ENCODE results near the gene GIMAP7. TPM values are rescaled to one million over a fixed set of nuclear protein-coding genes. Genes with fewer than 3 reads are reported as not detected.
"Not testable (repeated sequence)": the region's sequence is repeated elsewhere in the genome, so short reads cannot be mapped to it uniquely, and the experiment has no call there.

GIMAP7 gene
- total RNA-seq, 1 donor from 2014 or later = 49.4 TPM

DNA sequence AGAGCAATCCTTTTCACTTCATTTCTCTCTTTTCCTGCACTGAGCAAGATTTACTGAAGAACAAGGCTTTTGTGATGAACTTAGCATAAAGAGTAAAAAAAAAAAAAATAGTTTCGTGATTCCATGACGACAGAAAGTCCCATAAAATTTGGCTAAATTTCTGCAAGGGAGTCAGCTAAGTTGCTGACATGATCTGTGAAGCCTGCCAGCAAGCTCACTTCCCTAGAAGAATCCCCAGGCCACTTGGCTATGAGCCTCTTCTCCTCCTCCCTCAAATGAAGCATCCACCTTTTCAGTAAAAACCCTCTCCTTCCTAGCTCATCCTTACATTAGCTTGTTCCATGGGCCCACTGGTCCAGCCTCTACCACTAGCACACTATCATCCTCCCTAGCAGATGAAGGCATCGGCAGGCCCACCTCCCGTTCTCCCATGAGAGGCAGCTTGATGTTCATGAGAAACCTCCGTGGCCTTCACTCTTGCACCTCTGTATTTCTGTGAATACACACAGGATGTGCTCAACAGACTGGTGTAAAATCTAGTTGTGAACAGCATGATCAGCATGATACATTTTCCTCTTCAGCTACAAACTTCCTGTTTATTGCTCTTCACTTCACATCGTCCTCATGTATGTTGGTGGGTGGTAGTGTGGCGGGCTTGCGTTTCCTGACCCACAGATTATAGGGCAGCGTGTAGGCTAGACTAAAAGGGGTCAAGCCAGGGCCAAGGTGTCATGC, 33.3 kb upstream of the GIMAP7 start:
- intact Hi-C loops (cut with DNase I) = no loop called here
- peaks cover 17% of the 10 kb centered on the region for H3K36me3 ChIP-seq
- H3K4me3 ChIP-seq = no peak overlapping the region
- no peaks in the 10 kb centered on the region for H3K27me3 ChIP-seq (ENCODE audit: low read depth)
- DNase-seq (no peak), ATAC-seq (peak; percentile 44 to 45)
- H3K27ac ChIP-seq = peak overlapping the region; percentile 58
- H3K4me1 ChIP-seq = peaks cover 59% of the 10 kb centered on the region
- H3K9me3 ChIP-seq = no peaks in the 10 kb centered on the region
- TF ChIP-seq, protein P1, sequence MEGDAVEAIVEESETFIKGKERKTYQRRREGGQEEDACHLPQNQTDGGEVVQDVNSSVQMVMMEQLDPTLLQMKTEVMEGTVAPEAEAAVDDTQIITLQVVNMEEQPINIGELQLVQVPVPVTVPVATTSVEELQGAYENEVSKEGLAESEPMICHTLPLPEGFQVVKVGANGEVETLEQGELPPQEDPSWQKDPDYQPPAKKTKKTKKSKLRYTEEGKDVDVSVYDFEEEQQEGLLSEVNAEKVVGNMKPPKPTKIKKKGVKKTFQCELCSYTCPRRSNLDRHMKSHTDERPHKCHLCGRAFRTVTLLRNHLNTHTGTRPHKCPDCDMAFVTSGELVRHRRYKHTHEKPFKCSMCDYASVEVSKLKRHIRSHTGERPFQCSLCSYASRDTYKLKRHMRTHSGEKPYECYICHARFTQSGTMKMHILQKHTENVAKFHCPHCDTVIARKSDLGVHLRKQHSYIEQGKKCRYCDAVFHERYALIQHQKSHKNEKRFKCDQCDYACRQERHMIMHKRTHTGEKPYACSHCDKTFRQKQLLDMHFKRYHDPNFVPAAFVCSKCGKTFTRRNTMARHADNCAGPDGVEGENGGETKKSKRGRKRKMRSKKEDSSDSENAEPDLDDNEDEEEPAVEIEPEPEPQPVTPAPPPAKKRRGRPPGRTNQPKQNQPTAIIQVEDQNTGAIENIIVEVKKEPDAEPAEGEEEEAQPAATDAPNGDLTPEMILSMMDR (IDR thresholded peaks at IDR 0.05) = no peak

DNA sequence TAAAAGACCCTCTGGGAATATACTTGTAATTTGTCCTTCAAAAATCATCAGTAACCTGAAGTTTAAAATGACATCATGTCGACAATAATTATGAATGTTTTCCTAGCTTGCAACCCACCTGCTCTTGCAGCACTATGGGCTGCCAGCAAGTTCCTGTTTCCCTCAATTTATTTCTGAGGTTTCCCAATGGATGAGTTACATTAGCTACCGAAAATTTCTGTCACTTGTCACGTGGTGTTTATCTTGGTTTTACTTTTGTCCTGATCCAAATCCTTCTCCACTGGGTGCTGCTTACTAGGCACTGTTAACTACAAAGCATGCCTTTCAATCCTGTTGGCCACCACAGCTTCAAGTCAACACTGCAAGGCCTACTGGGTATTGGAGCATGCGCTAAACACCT, 32.8 kb upstream of the GIMAP7 start:
- ATAC-seq = peak in 1 of 2 donors; percentile 37
- no peak for DNase-seq
- H3K4me3 ChIP-seq = no peak overlapping the region
- peaks cover 14% of the 10 kb centered on the region for H3K36me3 ChIP-seq
- intact Hi-C loops (cut with DNase I) = no loop called here
- H3K27ac ChIP-seq = peak overlapping the region; percentile 58
- H3K4me1 ChIP-seq = peaks cover 59% of the 10 kb centered on the region
- no peaks in the 10 kb centered on the region for H3K27me3 ChIP-seq (ENCODE audit: low read depth)
- H3K9me3 ChIP-seq = no peaks in the 10 kb centered on the region
- TF ChIP-seq, protein P1 (IDR thresholded peaks at IDR 0.05) = no peak

DNA sequence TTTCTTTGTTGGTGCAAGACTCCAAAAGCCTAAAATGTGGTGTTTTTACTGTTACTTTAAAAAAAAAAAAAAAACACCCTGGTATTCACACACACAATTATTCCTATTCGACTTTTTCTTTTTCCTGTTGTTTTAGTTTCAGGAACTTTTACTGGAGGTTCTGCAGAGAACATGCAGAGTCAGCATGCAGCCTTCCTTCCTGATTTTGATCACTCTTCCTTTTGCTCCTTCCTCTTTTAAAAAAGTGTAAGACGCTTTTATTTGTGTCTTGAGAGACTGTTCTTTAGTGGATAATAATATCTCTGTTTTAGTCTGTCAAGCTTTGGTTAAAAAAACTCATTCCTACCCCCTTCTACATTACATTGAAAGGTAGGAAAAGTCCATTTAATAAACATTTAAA, 31.2 kb upstream of the GIMAP7 start:
- intact Hi-C loops (cut with DNase I); H3K36me3 ChIP-seq; H3K27me3 ChIP-seq (ENCODE audit: low read depth); DNase-seq; H3K9me3 ChIP-seq: not testable (repeated sequence)
- H3K27ac ChIP-seq = peak overlapping the region; percentile 58
- H3K4me1 ChIP-seq = peaks cover 53% of the 10 kb centered on the region
- H3K4me3 ChIP-seq = peak overlapping the region; percentile 18
- peak in 1 of 2 donors; percentile 41 for ATAC-seq

DNA sequence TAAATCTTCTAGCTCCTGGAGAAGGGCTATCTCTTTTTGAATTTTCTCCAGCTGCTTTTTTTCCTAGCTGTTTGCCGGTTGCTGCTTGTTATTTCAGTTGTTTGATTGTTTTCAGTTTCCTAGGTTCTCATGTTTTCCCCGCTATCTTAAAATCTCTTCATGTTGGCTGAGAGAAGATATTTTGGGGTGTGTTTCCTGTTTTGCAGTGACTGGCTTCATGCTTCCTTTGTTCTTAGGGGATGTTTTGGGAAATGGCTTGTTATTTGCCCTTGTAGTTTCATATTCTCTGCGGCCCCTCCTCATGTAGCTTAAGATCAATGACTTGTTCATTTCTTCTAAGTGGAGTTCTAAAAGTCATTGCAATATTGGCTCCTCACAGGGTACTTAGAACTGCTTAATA, 30.6 kb upstream of the GIMAP7 start:
- H3K4me1 ChIP-seq = peaks cover 51% of the 10 kb centered on the region
- DNase-seq; intact Hi-C loops (cut with DNase I); H3K9me3 ChIP-seq; H3K27me3 ChIP-seq (ENCODE audit: low read depth); H3K36me3 ChIP-seq: not testable (repeated sequence)
- H3K27ac ChIP-seq = peak overlapping the region; percentile 58
- peak in 1 of 2 donors; percentile 50 for ATAC-seq
- peak overlapping the region; percentile 18 for H3K4me3 ChIP-seq

DNA sequence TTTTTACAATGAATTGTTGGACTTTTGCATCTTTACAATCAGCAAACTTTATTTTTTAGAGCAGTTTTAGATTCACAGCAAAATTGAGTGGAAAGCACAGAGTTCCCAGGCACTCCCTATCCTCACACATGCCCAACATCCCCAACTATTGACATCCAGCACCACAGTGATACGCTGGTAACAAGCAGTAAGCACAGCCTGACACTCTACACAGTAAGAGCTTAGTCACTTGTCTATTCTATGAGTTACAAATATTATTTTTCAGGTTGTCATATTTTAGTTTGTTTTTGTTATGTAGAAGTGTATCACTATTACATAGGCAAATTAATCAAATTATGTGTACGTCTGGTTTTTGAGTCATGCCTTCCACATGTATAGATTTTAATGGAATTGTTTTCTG, 27.0 kb upstream of the GIMAP7 start:
- ATAC-seq = no peak

DNA sequence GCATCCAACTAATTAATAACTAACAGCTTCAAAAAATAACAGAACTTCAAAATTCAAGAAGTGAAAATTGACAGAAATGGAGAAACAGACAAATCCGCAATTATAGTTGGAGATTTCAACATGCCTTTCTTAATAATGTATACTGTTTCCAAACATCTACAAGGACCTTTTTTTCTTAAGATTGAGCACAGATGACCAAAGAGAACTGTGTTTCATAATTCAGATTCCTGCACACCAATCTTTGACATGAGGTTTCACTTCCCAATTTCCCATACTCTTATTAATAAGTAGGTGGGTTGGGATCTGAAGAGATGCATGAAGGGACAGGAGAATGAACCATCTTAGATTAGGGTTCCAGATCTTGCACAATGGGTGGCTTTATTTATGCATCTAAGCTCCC, 24.9 kb upstream of the GIMAP7 start:
- DNase-seq = no peak
- H3K27me3 ChIP-seq (ENCODE audit: low read depth) = no peaks in the 10 kb centered on the region
- ATAC-seq = peak in 1 of 2 donors; percentile 47
- H3K9me3 ChIP-seq = no peaks in the 10 kb centered on the region
- intact Hi-C loops (cut with DNase I) = no loop called here
- H3K4me3 ChIP-seq = no peak overlapping the region
- peaks cover 5% of the 10 kb centered on the region for H3K4me1 ChIP-seq
- TF ChIP-seq, protein P1 (IDR thresholded peaks at IDR 0.05) = no peak
- H3K36me3 ChIP-seq = no peaks in the 10 kb centered on the region
- H3K27ac ChIP-seq = no peak overlapping the region

More for the DNA sequence above, 27.0 kb upstream of the GIMAP7 start:
- peaks cover 22% of the 10 kb centered on the region for H3K4me1 ChIP-seq
- intact Hi-C loops (cut with DNase I) = no loop called here
- no peaks in the 10 kb centered on the region for H3K9me3 ChIP-seq
- no peaks in the 10 kb centered on the region for H3K27me3 ChIP-seq (ENCODE audit: low read depth)
- TF ChIP-seq, protein P1 (IDR thresholded peaks at IDR 0.05) = no peak
- no peak for DNase-seq
- no peak overlapping the region for H3K27ac ChIP-seq
- H3K36me3 ChIP-seq = no peaks in the 10 kb centered on the region
- no peak overlapping the region for H3K4me3 ChIP-seq

DNA sequence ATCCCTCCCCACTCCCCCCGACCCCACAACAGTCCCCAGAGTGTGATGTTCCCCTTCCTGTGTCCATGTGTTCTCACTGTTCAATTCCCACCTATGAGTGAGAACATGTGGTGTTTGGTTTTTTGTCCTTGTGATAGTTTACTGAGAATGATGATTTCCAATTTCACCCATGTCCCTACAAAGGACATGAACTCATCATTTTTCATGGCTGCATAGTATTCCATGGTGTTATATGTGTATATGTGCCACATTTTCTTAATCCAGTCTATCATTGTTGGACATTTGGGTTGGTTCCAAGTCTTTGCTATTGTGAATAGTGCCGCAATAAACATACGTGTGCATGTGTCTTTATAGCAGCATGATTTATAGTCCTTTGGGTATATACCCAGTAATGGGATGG, 21.2 kb upstream of the GIMAP7 start:
- DNase-seq; intact Hi-C loops (cut with DNase I); H3K27ac ChIP-seq; H3K4me1 ChIP-seq; H3K27me3 ChIP-seq (ENCODE audit: low read depth); ATAC-seq; H3K4me3 ChIP-seq; H3K36me3 ChIP-seq; H3K9me3 ChIP-seq: not testable (repeated sequence)

All from lower lobe of right lung (tissue), 2 donors.